Body of pancreas (tissue), 4 donors: Measurements from ENCODE around the gene GRIK3. TPM values are rescaled to one million over a fixed set of nuclear protein-coding genes. Genes with fewer than 3 reads are reported as not detected.

Experiments used
- ATAC-seq: fragments of 150-250 bp; one replicate; pipeline ENCODE4 v1.9.1; 2016
- DNase-seq, 4 donors: peaks; one replicate each; pipeline ENCODE4 v3.0.0-alpha.2; 2019
- H3K27ac ChIP-seq, 4 donors: fragments of 200-600 bp; sonication (generic); 1 replicate in 3 of 4; 2 replicates in 1 of 4; pipeline versions ENCODE4 v1.5.1 to v1.6.1; 2016 to 2019; ENCODE audit warnings: mild to moderate bottlenecking in 1 of 4, mixed read lengths in 1 of 4, moderate library complexity in 1 of 4
- H3K27me3 ChIP-seq, 2 donors: fragments of 200-600 bp; sonication (generic); one replicate each; pipeline ENCODE4 v1.6.0; 2016; ENCODE audit warnings: mild to moderate bottlenecking in 1 of 2
- H3K36me3 ChIP-seq, 2 donors: fragments of 200-600 bp; sonication (generic); replicated peaks in 1 of 2; 2 replicates each; pipeline ENCODE4 v1.5.1; 2016; ENCODE audit warnings: low read depth in 2 of 2; ENCODE audit not compliant: insufficient read depth in 1 of 2
- H3K4me1 ChIP-seq: fragments of 200-600 bp; sonication (generic); one replicate; pipeline ENCODE4 v1.6.0; 2016
- H3K4me3 ChIP-seq, 2 donors: fragments of 200-600 bp; sonication (generic); 1 replicate in 1 of 2; 2 replicates in 1 of 2; pipeline ENCODE4 v1.5.1; 2016 to 2019
- H3K9me3 ChIP-seq, 3 donors: fragments of 200-600 bp; sonication (generic); 1 replicate in 2 of 3; 2 replicates in 1 of 3; pipeline ENCODE4 v1.5.1; 2016
- CTCF ChIP-seq, 7 experiments: fragments of 450-650 bp in 4 of 7; fragments of 200-600 bp in 3 of 7; sonication (generic) in 3 of 7; IDR thresholded peaks; one replicate each; pipeline ENCODE4 v1.5.1; 2016 to 2019; ENCODE audit warnings: antibody characterized with exemption in 7 of 7
- POLR2A ChIP-seq, 3 donors: fragments of 450-650 bp; IDR thresholded peaks; one replicate each; pipeline ENCODE4 v1.6.1; 2016; ENCODE audit warnings: antibody characterized with exemption in 3 of 3, mild to moderate bottlenecking in 2 of 3
- WGBS, 2 donors: methylation state at CpG; one replicate each; pipeline ENCODE4 v1.1.5; 2017; 5-methylcytosine and 5-hydroxymethylcytosine counted together
- intact Hi-C: fragments of 100-400 bp; cut with DNase I; formaldehyde crosslinking; loops from one replicate; pipeline ENCODE4 v1.15.1; 2023
- total RNA-seq, 2 donors: library from RNA; depleted of rRNA; stranded (reverse); fragments of >200 nt; gene quantifications; one replicate each; pipeline ENCODE4 v1.1.0, GENCODE V29; 2016

GRIK3 gene
- total RNA-seq, 2 donors from 2014 or later = under 0.01 to 0.99 TPM

- no peaks in the 10 kb centered on the region for H3K4me1 ChIP-seq
- no peak for TF ChIP-seq CTCF (IDR thresholded peaks at IDR 0.05)
- no peak for TF ChIP-seq POLR2A (IDR thresholded peaks at IDR 0.05)
- H3K27ac ChIP-seq = no peak overlapping the region
- DNase-seq (no peak), ATAC-seq (no peak)
- H3K36me3 ChIP-seq = no peaks in the 10 kb centered on the region
- H3K9me3 ChIP-seq = peaks cover 0 to 11% (median 0%) of the 10 kb centered on the region in 3 donors
- intact Hi-C loops = no loop called here
- H3K4me3 ChIP-seq = no peak overlapping the region
- WGBS, 2 donors = 48 to 53% methylated on average over 3 of the region's 3 CpGs
- no peaks in the 10 kb centered on the region for H3K27me3 ChIP-seq
These were observed 139.5 kb downstream of the GRIK3 start for GRCh38 chr1:36894824-36895223.

GRCh38 chr1:36890776-36891175, 143.5 kb downstream of the GRIK3 start:
- H3K4me3 ChIP-seq = no peak overlapping the region
- 63 to 70% methylated on average over 7 to 9 of the region's 9 CpGs for WGBS, 2 donors
- H3K27me3 ChIP-seq = no peaks in the 10 kb centered on the region
- intact Hi-C loops = no loop called here
- H3K36me3 ChIP-seq = no peaks in the 10 kb centered on the region
- DNase-seq (no peak), ATAC-seq (no peak)
- no peaks in the 10 kb centered on the region for H3K9me3 ChIP-seq
- TF ChIP-seq POLR2A (IDR thresholded peaks at IDR 0.05) (no peak), CTCF (IDR thresholded peaks at IDR 0.05) (no peak)
- no peak overlapping the region for H3K27ac ChIP-seq
- no peaks in the 10 kb centered on the region for H3K4me1 ChIP-seq

GRCh38 chr1:36889478-36890226, 144.7 kb downstream of the GRIK3 start:
- Histone ChIP-seq H3K27ac (no peak overlapping the region), H3K9me3 (no peaks in the 10 kb centered on the region), H3K27me3 (no peaks in the 10 kb centered on the region), H3K4me1 (no peaks in the 10 kb centered on the region), H3K4me3 (no peak overlapping the region), H3K36me3 (no peaks in the 10 kb centered on the region)
- no peak for DNase-seq
- TF ChIP-seq POLR2A (IDR thresholded peaks at IDR 0.05) = no peak
- ATAC-seq = no peak
- intact Hi-C loops = no loop called here
- 56 to 69% methylated on average over 7 of the region's 7 CpGs for WGBS, 2 donors

- ATAC-seq (no peak), DNase-seq (no peak)
- Histone ChIP-seq H3K36me3 (no peaks in the 10 kb centered on the region), H3K27ac (no peak overlapping the region), H3K4me1 (no peaks in the 10 kb centered on the region), H3K27me3 (no peaks in the 10 kb centered on the region), H3K9me3 (no peaks in the 10 kb centered on the region), H3K4me3 (no peak overlapping the region)
- 65 to 66% methylated on average over 7 of the region's 7 CpGs for WGBS, 2 donors
- TF ChIP-seq POLR2A (IDR thresholded peaks at IDR 0.05) (no peak), CTCF (IDR thresholded peaks at IDR 0.05) (no peak)
- intact Hi-C loops = no loop called here
These were observed 145.4 kb downstream of the GRIK3 start for GRCh38 chr1:36888811-36889477.

GRCh38 chr1:36885540-36886357, 148.6 kb downstream of the GRIK3 start:
- intact Hi-C loops = no loop called here
- Histone ChIP-seq H3K9me3 (no peaks in the 10 kb centered on the region), H3K27ac (no peak overlapping the region), H3K4me3 (no peak overlapping the region), H3K4me1 (no peaks in the 10 kb centered on the region), H3K36me3 (no peaks in the 10 kb centered on the region), H3K27me3 (no peaks in the 10 kb centered on the region)
- 59 to 66% methylated on average over 7 of the region's 7 CpGs for WGBS, 2 donors
- ATAC-seq = no peak
- DNase-seq = no peak
- TF ChIP-seq CTCF (IDR thresholded peaks at IDR 0.05) (no peak), POLR2A (IDR thresholded peaks at IDR 0.05) (no peak)
